Measurements from ENCODE around the gene CLEC18A. TPM values are rescaled to one million over a fixed set of nuclear protein-coding genes. Genes with fewer than 3 reads are reported as not detected.

Gene CLEC18A
- total and polyA plus RNA-seq, 2 experiments from 2014 or later, result 0.13 to 0.90 TPM

DNA sequence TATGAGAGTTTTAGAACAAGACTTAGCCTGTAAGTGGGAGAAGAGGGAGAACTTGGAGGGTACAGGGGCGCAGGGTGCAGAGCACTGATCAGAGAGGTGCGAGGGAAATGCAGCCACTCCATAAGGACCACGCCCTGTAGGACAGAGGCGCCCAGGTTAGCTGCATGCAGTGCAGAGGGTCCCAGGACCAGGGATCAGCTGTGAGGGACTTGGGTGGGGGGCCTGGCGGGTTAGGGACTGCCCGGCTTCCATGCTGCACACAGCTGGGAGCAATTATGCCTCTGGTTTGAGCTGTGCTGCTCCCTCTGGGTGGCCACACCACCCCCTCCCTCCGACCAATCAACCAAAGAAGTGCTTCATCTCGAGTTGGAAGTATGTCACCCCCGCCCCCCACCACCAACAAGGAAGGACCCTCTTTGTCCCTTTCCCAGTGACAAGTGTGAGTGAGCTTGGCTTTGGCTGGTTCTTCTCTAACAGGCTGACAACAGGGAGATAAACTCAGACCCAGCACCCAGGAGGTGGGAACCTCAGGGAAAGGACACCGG, 22.2 kb upstream of the CLEC18A start (continued):
- TF ChIP-seq, protein P1, sequence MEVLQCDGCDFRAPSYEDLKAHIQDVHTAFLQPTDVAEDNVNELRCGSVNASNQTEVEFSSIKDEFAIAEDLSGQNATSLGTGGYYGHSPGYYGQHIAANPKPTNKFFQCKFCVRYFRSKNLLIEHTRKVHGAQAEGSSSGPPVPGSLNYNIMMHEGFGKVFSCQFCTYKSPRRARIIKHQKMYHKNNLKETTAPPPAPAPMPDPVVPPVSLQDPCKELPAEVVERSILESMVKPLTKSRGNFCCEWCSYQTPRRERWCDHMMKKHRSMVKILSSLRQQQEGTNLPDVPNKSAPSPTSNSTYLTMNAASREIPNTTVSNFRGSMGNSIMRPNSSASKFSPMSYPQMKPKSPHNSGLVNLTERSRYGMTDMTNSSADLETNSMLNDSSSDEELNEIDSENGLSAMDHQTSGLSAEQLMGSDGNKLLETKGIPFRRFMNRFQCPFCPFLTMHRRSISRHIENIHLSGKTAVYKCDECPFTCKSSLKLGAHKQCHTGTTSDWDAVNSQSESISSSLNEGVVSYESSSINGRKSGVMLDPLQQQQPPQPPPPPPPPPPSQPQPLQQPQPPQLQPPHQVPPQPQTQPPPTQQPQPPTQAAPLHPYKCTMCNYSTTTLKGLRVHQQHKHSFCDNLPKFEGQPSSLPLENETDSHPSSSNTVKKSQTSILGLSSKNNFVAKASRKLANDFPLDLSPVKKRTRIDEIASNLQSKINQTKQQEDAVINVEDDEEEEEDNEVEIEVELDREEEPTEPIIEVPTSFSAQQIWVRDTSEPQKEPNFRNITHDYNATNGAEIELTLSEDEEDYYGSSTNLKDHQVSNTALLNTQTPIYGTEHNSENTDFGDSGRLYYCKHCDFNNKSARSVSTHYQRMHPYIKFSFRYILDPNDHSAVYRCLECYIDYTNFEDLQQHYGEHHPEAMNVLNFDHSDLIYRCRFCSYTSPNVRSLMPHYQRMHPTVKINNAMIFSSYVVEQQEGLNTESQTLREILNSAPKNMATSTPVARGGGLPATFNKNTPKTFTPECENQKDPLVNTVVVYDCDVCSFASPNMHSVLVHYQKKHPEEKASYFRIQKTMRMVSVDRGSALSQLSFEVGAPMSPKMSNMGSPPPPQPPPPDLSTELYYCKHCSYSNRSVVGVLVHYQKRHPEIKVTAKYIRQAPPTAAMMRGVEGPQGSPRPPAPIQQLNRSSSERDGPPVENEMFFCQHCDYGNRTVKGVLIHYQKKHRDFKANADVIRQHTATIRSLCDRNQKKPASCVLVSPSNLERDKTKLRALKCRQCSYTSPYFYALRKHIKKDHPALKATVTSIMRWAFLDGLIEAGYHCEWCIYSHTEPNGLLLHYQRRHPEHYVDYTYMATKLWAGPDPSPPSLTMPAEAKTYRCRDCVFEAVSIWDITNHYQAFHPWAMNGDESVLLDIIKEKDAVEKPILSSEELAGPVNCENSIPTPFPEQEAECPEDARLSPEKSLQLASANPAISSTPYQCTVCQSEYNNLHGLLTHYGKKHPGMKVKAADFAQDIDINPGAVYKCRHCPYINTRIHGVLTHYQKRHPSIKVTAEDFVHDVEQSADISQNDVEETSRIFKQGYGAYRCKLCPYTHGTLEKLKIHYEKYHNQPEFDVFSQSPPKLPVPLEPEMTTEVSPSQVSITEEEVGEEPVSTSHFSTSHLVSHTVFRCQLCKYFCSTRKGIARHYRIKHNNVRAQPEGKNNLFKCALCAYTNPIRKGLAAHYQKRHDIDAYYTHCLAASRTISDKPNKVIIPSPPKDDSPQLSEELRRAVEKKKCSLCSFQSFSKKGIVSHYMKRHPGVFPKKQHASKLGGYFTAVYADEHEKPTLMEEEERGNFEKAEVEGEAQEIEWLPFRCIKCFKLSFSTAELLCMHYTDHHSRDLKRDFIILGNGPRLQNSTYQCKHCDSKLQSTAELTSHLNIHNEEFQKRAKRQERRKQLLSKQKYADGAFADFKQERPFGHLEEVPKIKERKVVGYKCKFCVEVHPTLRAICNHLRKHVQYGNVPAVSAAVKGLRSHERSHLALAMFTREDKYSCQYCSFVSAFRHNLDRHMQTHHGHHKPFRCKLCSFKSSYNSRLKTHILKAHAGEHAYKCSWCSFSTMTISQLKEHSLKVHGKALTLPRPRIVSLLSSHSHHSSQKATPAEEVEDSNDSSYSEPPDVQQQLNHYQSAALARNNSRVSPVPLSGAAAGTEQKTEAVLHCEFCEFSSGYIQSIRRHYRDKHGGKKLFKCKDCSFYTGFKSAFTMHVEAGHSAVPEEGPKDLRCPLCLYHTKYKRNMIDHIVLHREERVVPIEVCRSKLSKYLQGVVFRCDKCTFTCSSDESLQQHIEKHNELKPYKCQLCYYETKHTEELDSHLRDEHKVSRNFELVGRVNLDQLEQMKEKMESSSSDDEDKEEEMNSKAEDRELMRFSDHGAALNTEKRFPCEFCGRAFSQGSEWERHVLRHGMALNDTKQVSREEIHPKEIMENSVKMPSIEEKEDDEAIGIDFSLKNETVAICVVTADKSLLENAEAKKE (CRISPR knock-in tag; IDR thresholded peaks at IDR 0.05), result no peak

DNA sequence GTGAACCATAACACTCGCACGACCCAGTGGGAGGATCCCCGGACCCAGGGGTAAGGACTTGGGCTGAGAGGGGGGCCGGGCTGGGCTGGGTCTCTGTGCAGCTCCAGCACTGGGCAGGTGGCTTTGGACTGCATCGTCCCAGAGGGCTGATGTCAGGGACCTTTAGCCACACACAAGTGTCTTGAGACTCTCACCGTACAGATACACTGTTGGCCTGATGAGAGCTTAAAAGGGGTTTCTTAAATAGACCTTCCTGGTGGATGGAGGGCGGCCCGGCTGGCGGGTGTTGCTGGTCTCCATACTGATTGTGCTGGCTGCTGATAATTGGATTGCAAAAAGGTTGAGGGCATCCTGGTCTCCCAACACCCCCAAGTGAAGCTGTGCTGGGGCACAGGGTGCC, 21.7 kb upstream of the CLEC18A start:
- no peak overlapping the region for H3K4me3 Mint-ChIP-seq
- no peak overlapping the region for H3K27ac Mint-ChIP-seq
- H2AFZ ChIP-seq, result no peak overlapping the region
- H3K79me2 ChIP-seq (replicated peaks; ENCODE audit: insufficient read depth), result no peaks in the 10 kb centered on the region
- H4K20me1 ChIP-seq (replicated peaks; ENCODE audit: insufficient read depth), result no peaks in the 10 kb centered on the region
- ATAC-seq, result no peak
- no peak for DNase-seq (ENCODE audit: low spot score)
- H3K36me3 Mint-ChIP-seq (ENCODE audit: low read depth), result peaks cover 11% of the 10 kb centered on the region
- H3K4me1 ChIP-seq (ENCODE audit: insufficient read depth), result no peaks in the 10 kb centered on the region
- H3K27ac ChIP-seq (ENCODE audit: low read depth), result no peak overlapping the region
- no peaks in the 10 kb centered on the region for H3F3A ChIP-seq (replicated peaks; ENCODE audit: low read depth)
- peaks cover 22% of the 10 kb centered on the region for H3K4me1 Mint-ChIP-seq
- peaks cover 3% of the 10 kb centered on the region for H3K27me3 Mint-ChIP-seq (ENCODE audit: insufficient read depth, low read depth, poor library complexity)
- no peaks in the 10 kb centered on the region; the same call in 2 of the 3 replicates for H3K9me3 Mint-ChIP-seq
- no peaks in the 10 kb centered on the region for H3K9me2 ChIP-seq (ENCODE audit: insufficient read depth)
- no peak overlapping the region for H3K4me3 ChIP-seq
- no peaks in the 10 kb centered on the region for H3K27me3 ChIP-seq (ENCODE audit: insufficient read depth)
- no peaks in the 10 kb centered on the region for H3K36me3 ChIP-seq (ENCODE audit: insufficient read depth)
- H3K4me2 ChIP-seq, result no peak overlapping the region
- TF ChIP-seq ZNF114 (CRISPR knock-in tag; IDR thresholded peaks at IDR 0.05) (no peak), STAT1 (IDR thresholded peaks at IDR 0.05; ENCODE audit: unreplicated experiment) (no peak), JUNB (IDR thresholded peaks at IDR 0.05; ENCODE audit: unreplicated experiment) (no peak), CREB1 (CRISPR knock-in tag; IDR thresholded peaks at IDR 0.05; ENCODE audit: low read depth) (no peak), ZNF331 (CRISPR knock-in tag; IDR thresholded peaks at IDR 0.05; ENCODE audit: low read depth) (no peak)
- TF ChIP-seq, protein P1 (CRISPR knock-in tag; IDR thresholded peaks at IDR 0.05), result no peak
- TF ChIP-seq, protein P2, sequence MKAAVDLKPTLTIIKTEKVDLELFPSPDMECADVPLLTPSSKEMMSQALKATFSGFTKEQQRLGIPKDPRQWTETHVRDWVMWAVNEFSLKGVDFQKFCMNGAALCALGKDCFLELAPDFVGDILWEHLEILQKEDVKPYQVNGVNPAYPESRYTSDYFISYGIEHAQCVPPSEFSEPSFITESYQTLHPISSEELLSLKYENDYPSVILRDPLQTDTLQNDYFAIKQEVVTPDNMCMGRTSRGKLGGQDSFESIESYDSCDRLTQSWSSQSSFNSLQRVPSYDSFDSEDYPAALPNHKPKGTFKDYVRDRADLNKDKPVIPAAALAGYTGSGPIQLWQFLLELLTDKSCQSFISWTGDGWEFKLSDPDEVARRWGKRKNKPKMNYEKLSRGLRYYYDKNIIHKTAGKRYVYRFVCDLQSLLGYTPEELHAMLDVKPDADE (IDR thresholded peaks at IDR 0.05), result no peak
